Large intestine (tissue), 3 donors: ENCODE results near the gene MYO7B. TPM values are rescaled to one million over a fixed set of nuclear protein-coding genes. Genes with fewer than 3 reads are reported as not detected.
"Not testable (repeated sequence)": the region's sequence is repeated elsewhere in the genome, so short reads cannot be mapped to it uniquely, and the experiment has no call there.

Experiments used
- DNase-seq, 2 donors: peaks; one replicate each; pipeline versions ENCODE4 v3.0.0 to v3.0.0-alpha.2; 2013
- H3K27ac ChIP-seq: one replicate; pipeline ENCODE4 v1.5.1; 2013; ENCODE audit warnings: low read length
- H3K27me3 ChIP-seq: 2 replicates; pipeline ENCODE4 v1.6.1; 2013; ENCODE audit warnings: low read length; ENCODE audit not compliant: control insufficient read depth, insufficient read depth
- H3K36me3 ChIP-seq: 2 replicates; pipeline ENCODE4 v1.6.1; 2013; ENCODE audit warnings: low read length; ENCODE audit not compliant: control insufficient read depth, insufficient read depth
- H3K4me1 ChIP-seq: one replicate; pipeline ENCODE4 v1.6.1; 2013; ENCODE audit warnings: low read length; ENCODE audit not compliant: control insufficient read depth, insufficient read depth
- H3K4me3 ChIP-seq: one replicate; pipeline ENCODE4 v1.5.1; 2013; ENCODE audit warnings: low read length
- H3K9me3 ChIP-seq: one replicate; pipeline ENCODE4 v1.6.1; 2013; ENCODE audit warnings: mild to moderate bottlenecking, low read depth, low read length, moderate library complexity; ENCODE audit not compliant: control insufficient read depth
- WGBS: methylation state at CpG from one replicate; pipeline ENCODE4 v1.1.5; 2013; ENCODE audit warnings: low lambda C conversion rate; ENCODE audit not compliant: insufficient coverage; 5-methylcytosine and 5-hydroxymethylcytosine counted together
- polyA plus RNA-seq: library from polyadenylated mRNA; unstranded; fragments of 120-200 nt; gene quantifications from one replicate; pipeline ENCODE4 v1.2.1, GENCODE V29; 2013

The MYO7B gene
- polyA plus RNA-seq, 1 donor = 254 TPM

DNA sequence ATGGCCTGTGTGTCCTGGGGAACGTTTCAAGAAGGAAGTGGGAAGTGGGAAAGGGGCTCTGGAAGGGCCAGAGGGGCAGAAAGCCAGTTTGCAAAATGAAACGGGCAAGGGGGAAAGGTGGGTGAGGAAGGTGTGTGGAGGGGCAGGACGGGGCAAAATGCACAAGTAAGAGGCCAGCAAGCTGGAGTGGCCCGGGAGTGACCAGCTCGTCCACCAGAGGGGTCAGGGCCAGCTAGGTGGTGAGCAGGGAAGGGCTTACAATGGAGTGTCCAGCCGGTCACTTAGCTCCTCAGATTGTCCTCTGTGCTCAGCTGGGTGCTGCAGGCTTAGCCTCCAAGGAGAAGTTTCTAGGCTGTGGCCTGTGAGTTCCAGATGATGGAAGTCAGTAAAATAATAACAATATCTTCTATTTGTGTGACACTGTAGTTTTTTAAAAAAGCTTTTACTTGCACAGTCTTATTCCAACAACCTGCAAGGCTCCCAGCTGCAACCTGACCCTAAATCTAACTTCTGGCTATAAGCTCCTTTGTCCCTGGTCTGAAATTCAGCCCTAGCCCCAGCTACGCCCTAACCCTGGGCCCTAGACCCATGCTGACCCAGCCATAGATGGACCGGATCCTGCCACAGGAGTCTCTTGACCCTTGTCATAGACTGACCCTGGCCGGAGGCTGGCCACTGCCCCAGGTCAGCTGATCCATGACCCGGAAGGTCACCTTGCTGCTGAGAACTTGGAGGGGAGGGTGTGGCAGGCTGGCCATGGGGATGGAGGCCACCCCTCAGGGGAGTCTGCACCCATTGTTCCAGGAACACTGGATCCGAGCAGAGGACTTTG is 29.2 kb downstream of the MYO7B start:
- H3K27me3 ChIP-seq = no peaks in the 10 kb centered on the region
- DNase-seq = no peak
- H3K9me3 ChIP-seq = no peaks in the 10 kb centered on the region
- H3K27ac ChIP-seq = no peak overlapping the region
- H3K36me3 ChIP-seq = peaks cover 74% of the 10 kb centered on the region
- H3K4me1 ChIP-seq = peaks cover 7% of the 10 kb centered on the region
- no peak overlapping the region for H3K4me3 ChIP-seq
- 86% methylated on average over 1 of the region's 11 CpGs for WGBS

DNA sequence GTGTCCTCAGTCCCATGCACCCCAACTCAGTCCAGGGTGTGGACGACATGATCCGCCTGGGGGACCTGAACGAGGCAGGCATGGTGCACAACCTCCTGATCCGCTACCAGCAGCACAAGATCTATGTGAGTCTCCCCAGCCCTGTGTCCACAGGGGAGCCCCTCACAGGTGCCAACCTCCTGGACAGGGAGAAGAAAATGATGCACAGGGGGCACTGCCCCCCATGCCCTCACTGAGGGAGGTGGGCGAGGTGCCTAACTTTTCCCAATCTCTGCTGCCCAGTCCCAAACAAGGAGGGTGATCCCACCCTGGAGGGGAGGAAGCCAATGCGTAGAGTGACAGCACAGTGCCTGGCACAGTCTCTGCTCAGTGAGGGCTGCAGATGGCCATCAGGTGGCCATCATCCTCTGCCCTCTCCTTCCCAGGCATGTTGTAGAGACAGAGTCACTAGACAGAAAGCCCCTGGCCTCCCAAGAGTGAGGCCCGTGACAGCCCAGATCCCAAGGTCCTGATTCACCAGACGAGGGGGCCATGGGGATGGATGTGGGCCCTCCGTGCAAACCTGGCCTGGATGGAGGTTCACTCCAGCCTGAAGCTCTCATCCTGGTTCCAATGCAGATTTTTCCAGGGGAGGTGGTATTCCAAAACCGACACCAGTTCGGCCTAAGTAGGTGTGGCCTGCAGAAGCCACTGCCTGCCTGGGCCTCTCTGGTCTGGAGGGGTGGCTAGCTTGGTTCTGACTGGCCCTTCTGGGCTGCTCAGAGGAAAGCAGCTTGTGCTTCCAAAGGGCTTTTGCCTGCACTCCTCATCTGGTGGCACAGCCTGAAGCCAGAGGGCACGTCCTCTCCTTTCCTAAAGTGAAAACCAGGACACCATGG is 30.0 kb downstream of the MYO7B start:
- Histone ChIP-seq H3K9me3 (no peaks in the 10 kb centered on the region), H3K36me3 (peaks cover 70% of the 10 kb centered on the region), H3K27me3 (no peaks in the 10 kb centered on the region), H3K4me1 (peaks cover 7% of the 10 kb centered on the region), H3K4me3 (no peak overlapping the region), H3K27ac (no peak overlapping the region)
- no peak for DNase-seq
- WGBS = no CpG with 5 or more reads among the region's 12 CpGs

DNA sequence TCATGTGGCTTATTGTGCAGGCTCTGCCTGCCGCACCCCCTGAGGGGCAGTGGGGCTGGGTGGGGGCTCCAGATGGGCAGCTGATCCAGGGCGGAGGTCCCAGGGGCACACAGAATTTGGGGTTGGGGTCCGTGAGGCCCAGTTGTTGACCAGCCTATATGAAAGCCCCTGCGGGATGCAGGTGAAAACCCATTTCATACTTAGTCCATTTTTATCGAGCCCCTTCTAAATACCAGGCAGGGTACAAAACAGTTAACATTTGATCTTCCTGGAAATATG is 30.6 kb downstream of the MYO7B start:
- no peak overlapping the region for H3K4me3 ChIP-seq
- no peaks in the 10 kb centered on the region for H3K27me3 ChIP-seq
- H3K27ac ChIP-seq = no peak overlapping the region
- peaks cover 7% of the 10 kb centered on the region for H3K4me1 ChIP-seq
- no CpG with 5 or more reads among the region's 5 CpGs for WGBS
- DNase-seq = no peak
- no peaks in the 10 kb centered on the region for H3K9me3 ChIP-seq
- H3K36me3 ChIP-seq = peaks cover 70% of the 10 kb centered on the region

DNA sequence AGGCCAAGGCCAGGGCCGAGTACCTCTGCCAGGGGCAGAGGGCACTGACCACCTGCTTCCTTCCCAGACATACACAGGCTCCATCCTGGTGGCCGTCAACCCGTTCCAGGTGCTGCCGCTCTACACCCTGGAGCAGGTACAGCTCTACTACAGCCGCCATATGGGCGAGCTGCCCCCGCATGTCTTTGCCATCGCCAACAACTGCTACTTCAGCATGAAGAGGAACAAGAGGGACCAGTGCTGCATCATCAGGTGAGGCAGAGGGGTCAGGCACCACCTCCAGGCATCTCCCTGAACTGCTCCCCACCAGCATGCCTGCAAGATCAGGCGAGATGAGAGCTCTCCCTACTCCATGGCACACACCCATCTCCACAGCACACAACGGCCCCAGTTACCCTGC is 31.1 kb downstream of the MYO7B start:
- no peak overlapping the region for H3K27ac ChIP-seq
- H3K9me3 ChIP-seq = no peaks in the 10 kb centered on the region
- peaks cover 7% of the 10 kb centered on the region for H3K4me1 ChIP-seq
- DNase-seq = no peak
- no peak overlapping the region for H3K4me3 ChIP-seq
- no peaks in the 10 kb centered on the region for H3K27me3 ChIP-seq
- peaks cover 67% of the 10 kb centered on the region for H3K36me3 ChIP-seq
- WGBS = no CpG with 5 or more reads among the region's 10 CpGs

DNA sequence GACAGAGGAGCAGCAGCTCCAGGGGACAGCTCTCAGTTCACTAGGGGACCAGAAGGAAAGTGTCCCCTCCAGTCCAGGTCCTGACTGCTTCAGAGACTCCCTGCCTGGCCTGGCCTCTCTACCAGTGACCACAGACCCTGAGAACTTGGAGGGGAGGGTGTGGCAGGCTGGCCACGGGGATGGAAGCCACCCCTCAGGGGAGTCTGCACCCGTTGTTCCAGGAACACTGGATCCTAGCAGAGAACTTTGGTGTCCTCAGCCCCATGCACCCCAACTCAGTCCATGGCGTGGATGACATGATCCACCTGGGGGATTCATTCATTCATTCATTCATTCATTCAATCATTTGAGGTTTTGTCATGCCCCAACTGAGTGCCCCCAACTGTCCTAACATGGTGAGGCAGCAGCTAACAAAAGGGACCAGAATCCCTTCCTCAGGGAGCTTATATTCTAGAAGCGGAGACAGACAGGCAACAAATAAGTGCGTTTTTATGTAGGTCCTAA is 31.9 kb downstream of the MYO7B start:
- no peaks in the 10 kb centered on the region for H3K27me3 ChIP-seq
- H3K4me3 ChIP-seq = no peak overlapping the region
- H3K4me1 ChIP-seq = peaks cover 7% of the 10 kb centered on the region
- WGBS = 90% methylated on average over 2 of the region's 5 CpGs
- H3K9me3 ChIP-seq = no peaks in the 10 kb centered on the region
- DNase-seq = no peak
- no peak overlapping the region for H3K27ac ChIP-seq
- H3K36me3 ChIP-seq = peaks cover 65% of the 10 kb centered on the region

DNA sequence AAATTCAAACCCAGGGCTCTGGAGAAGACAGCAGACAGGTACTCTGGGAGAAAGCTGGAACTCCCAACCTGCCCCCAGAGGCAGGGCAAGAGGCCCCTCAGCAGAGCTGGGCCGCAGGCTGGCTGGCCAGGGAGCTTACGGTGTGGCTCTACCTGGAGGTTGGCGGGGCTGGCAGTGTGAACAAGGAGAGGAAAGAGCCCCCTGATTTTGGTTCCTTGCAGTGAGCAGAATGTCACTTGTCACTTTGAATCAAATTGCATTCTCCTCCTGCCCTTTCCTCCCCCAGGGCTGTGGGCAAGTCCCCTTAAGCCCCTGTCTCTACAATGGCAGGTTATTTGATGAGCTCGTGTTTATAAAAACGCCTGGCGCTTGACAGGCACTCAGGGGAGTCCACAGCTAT is 32.6 kb downstream of the MYO7B start:
- H3K36me3 ChIP-seq = peaks cover 69% of the 10 kb centered on the region
- no peaks in the 10 kb centered on the region for H3K9me3 ChIP-seq
- DNase-seq = no peak
- H3K4me1 ChIP-seq = peaks cover 4% of the 10 kb centered on the region
- no CpG with 5 or more reads among the region's 6 CpGs for WGBS
- H3K4me3 ChIP-seq = no peak overlapping the region
- H3K27me3 ChIP-seq = no peaks in the 10 kb centered on the region
- no peak overlapping the region for H3K27ac ChIP-seq

DNA sequence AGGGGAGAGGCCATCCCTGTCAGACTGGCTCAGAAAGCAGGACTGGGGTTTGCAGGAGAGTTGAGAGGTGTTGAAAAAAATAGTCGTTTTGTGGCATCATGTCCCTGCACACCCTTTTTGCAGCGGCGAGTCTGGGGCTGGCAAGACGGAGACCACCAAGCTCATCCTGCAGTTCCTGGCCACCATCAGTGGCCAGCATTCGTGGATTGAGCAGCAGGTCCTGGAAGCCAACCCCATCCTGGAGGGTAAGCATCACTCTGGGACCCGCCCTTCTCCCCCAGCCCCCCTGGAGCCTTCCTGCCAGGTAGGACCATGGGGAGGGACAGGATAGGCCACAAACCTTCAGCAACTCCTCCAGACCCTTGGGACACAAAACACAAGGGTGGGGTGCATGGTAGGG is 34.2 kb downstream of the MYO7B start:
- H3K27me3 ChIP-seq = no peaks in the 10 kb centered on the region
- no peak for DNase-seq
- no peaks in the 10 kb centered on the region for H3K9me3 ChIP-seq
- H3K36me3 ChIP-seq = peaks cover 71% of the 10 kb centered on the region
- WGBS = no CpG with 5 or more reads among the region's 6 CpGs
- no peak overlapping the region for H3K4me3 ChIP-seq
- H3K27ac ChIP-seq = no peak overlapping the region
- H3K4me1 ChIP-seq = no peaks in the 10 kb centered on the region

DNA sequence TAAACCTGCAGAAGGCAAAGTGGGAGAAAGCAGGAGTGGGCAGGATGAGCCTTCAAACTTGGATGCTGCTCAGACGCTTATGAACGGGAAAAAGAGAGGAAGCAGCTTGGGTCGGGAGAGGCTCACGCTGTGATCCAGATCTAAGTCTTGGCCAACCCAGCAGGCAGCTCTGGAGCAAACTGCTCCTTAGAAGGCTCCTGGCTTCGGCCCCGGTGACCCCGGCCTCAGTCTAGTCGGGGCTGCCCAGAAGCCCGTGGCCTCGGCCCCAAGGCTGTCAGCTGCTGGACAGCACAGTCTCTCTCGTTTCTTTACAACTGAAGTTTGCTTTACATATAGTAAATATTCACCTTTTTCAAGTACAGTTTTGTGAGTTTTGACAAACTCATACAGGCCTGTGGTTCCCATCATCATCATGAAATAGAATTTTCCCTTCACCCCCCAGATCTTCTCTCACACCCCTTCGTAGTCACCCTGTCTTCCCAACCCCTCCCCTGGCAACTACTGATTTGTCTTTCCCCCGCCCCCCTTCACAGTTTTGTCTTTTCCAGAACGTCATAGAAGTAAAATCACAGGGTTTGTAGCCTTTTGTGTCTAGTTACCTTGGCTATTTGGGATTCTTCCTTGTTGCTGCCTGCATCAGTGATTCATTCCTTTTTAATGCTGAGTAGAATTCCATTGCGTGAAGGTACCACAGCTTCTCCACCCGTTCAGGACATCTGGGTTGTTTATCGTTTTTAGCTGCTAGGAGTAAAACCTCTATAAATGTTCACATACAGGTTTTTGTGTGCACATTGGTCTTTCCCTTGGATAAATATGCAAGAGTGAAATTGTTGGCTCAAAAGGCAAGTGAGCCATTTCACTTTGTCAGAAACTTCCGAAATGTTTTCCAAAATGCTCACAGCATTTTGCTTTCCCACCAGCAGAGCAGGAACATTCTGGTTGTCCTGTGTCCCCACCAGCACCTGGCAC is 35.1 kb downstream of the MYO7B start:
- H3K4me3 ChIP-seq = no peak overlapping the region
- no peak for DNase-seq
- WGBS = 50% methylated on average over 2 of the region's 18 CpGs

DNA sequence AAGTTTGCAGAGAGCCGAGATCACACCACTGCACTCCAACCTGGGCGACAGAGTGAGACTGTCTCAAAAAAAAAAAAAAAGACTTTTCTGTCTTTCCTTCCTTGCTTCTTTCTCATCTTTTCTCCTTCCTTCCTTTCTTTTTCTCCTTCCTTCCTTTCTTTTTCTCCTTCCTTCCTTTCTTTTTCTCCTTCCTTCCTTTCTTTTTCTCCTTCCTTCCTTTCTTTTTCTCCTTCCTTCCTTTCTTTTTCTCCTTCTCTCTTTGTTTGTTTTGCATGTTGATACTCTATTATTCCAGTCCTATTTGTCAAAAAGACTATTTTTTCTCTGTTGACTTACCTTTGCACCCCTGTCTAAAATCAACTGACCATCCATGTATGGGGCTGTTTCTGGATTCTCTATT is 36.9 kb downstream of the MYO7B start:
- H3K27me3 ChIP-seq, H3K4me1 ChIP-seq, DNase-seq, H3K27ac ChIP-seq, H3K4me3 ChIP-seq, H3K9me3 ChIP-seq: not testable (repeated sequence)
- peaks cover 68% of the 10 kb centered on the region for H3K36me3 ChIP-seq
- WGBS = no CpG with 5 or more reads among the region's 2 CpGs

More for the DNA sequence above, 35.1 kb downstream of the MYO7B start:
- Histone ChIP-seq H3K9me3 (no peaks in the 10 kb centered on the region), H3K4me1 (no peaks in the 10 kb centered on the region), H3K27me3 (no peaks in the 10 kb centered on the region), H3K36me3 (peaks cover 70% of the 10 kb centered on the region), H3K27ac (no peak overlapping the region)

DNA sequence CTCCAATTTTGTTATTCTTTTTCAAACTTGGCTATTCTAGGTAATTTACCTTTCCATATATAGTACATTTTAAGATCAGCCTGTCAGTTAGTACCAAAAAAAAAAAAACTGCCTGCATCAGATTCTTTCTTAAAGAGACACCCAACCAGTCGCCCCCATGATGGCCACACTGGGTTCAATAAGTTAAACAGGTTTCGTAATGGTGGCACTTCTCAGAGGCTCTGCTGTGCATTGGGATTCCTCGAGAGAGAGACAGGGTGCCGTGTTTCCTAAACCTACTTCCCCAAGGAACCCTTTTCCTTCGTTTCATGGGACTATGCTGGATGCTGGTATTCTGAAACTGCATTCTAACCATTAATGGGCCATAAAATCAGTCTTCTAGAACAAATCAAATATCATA is 37.4 kb downstream of the MYO7B start:
- H3K27me3 ChIP-seq = no peaks in the 10 kb centered on the region
- no CpG with 5 or more reads among the region's 5 CpGs for WGBS
- no peaks in the 10 kb centered on the region for H3K9me3 ChIP-seq
- H3K27ac ChIP-seq = no peak overlapping the region
- peaks cover 67% of the 10 kb centered on the region for H3K36me3 ChIP-seq
- no peaks in the 10 kb centered on the region for H3K4me1 ChIP-seq
- no peak overlapping the region for H3K4me3 ChIP-seq
- no peak for DNase-seq
